ENCODE data around the gene FAM163B.

FAM163B gene

DNA sequence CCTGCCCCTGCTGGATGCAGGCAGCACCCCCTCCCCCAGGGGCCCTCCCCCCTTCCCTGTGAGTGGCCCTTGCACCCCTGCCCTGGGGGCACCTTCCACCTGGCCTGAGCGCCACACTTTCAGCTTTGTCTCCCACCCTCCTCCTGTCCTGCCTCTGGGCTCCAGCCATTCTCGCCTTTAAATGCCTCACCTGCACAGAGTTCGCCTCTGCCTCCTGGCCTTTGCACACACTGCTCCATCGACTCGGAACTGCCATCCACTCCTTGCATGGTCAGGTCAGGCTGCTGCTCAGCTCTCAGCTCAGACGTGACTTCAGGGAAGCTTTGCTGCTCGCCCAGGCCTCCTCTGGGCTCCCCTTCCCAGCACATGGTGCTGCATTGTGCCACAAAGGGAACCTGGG lies 10.2 kb downstream of the FAM163B start:
- no peak for DNase-seq (ENCODE audit: low read depth in 2 of 2)

GRCh38 chr9:133597316-133597957 lies 11.8 kb downstream of the FAM163B start:
- no peak for DNase-seq (ENCODE audit: low read depth in 2 of 2)

- no peak for DNase-seq (ENCODE audit: low read depth in 2 of 2)
Measured at GRCh38 chr9:133595910-133596309, 13.3 kb downstream of the FAM163B start.

DNA sequence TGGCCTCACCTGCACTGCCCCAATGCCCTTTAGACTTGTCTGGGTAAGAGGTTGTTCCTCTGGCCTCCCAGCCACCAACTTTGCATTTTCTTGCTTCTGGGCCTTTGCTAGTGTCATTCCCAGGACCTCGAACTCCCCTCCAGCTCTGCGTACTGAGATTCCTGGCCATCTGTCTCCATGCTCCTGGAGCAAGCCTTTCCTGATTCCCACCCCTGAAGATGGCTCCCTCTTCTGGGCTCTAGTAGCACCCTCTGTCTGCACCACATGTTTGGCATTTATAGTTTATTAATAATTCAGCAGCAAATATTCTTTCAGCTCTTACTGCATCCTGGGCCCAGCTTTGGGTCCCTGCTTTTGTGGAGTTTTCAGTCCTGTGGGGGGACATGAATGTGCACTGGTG lies 14.9 kb downstream of the FAM163B start:
- DNase-seq (ENCODE audit: low read depth in 2 of 2): no peak

- DNase-seq (ENCODE audit: low read depth in 2 of 2): no peak
Measured at GRCh38 chr9:133593587-133594253, 15.5 kb downstream of the FAM163B start.

DNA sequence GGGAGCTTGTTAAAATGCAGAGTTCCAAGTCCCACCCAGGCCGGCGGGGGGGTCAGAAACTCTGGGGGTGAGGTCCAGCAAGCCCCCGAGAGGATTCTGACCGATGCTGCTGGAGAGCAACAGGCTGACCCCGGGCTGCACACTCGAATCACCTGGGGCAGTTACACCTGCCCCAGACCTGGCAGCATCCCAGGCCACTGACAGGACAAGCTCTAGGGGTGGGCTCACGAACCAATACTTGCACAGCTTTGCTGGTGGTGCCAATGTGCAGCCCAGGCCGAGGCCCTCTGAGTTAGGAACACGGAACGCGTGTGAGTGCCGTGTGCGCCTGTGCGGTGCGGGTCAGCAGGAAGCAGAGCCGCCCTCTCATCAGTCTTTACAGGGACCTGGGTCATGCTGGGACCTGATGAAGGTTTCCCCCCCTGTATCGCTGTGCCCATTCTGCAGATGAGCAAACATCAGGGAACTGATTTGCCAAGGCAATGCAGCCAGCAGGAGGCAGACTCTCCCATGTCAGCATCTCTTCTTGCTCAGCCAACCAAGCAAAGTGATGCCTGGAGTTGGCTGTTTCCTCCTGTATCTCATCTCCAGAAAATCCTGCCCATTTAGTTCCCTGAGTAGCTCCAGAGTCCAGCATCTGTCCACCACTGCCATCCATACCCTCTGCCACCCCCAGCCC lies 16.3 kb downstream of the FAM163B start:
- no peak for DNase-seq (ENCODE audit: low read depth in 2 of 2)

GRCh38 chr9:133591985-133592384 lies 17.2 kb downstream of the FAM163B start:
- DNase-seq (ENCODE audit: low read depth in 2 of 2): no peak

DNA sequence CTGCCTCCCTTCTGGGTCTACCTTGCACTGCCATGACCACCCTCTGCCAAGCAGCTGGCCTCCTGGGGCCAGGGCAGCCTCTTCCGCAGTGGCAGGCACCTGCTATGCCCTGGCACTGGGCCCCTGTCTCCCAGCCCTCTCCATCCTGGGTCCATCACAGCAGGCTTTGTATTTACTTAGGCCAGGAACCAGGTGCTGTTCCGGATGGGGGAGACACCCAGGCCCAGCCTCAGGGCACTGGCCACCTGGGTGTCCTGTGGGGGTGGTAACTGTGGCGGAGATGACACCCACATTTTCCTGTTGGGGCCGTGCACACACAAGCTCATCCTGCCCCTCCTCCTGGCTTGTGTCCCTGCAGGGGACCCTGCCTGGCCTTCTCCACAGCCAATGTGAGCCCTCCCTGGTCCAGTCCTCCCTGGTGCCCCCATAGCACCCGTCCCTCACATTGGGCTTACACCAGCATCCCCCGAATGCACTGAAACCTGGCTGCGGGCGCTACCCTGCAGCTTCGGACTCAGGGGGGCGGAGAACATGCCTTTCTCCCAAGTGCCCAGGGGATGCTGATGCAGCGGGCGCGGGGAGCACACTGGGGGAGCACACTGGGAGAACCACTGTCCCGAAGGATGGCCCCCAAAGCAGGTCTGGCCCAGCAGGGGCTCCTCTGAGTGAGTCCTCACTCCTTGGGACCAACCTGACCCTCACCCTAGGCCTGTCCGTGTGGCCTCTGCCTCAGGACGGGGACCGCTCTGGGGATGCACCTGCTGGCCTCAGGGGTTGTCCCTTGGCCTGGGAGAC lies 17.9 kb downstream of the FAM163B start:
- no peak for DNase-seq (ENCODE audit: low read depth in 2 of 2)

- no peak for DNase-seq (ENCODE audit: low read depth in 2 of 2)
Measured at GRCh38 chr9:133590231-133590855, 18.8 kb downstream of the FAM163B start.

- peak in 1 of 2 donors; percentile 6 for DNase-seq (ENCODE audit: low read depth in 2 of 2)
Measured at GRCh38 chr9:133589454-133590227, 19.5 kb downstream of the FAM163B start.

DNA sequence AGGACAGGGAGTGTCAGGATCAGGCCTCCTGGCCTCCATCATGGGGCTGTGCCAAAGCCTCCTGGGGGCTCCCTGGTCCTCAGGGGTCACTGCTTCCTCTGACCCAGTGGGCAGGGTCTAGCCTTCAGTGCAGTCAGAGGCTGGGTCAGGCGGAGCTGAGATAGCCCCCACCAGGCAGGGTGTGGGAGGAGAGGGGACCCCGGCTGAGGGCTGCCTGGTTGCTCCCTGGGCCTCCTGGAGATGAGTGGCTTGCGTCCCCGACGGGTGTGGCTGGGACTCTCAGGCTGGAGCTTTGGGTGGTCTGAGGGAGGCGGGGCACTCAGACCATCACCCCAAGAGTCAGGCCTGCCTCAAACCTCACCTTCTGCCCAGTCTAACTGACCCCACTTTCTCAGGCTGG lies 21.7 kb downstream of the FAM163B start:
- DNase-seq (ENCODE audit: low read depth in 2 of 2): no peak

DNA sequence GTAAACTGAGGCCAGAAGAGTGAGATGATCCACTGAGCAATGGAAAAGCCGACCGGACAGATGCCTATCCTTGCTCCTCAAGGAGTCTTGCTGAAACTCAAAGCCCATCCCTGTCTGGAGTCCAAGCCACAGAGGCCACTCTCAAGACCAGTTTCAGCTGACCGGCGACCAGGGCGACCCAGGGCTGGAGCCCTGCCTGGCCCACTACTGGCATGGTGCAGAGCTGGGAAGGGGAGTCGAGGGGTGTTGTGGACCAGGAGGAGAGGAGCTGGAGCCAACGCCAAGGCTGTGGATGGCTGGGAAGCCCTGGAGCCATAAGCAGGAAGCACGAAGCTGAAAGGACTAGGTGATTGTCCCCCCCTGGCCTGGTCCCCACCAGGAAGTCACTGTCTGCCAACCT lies 22.1 kb downstream of the FAM163B start:
- DNase-seq (ENCODE audit: low read depth in 2 of 2): no peak

DNA sequence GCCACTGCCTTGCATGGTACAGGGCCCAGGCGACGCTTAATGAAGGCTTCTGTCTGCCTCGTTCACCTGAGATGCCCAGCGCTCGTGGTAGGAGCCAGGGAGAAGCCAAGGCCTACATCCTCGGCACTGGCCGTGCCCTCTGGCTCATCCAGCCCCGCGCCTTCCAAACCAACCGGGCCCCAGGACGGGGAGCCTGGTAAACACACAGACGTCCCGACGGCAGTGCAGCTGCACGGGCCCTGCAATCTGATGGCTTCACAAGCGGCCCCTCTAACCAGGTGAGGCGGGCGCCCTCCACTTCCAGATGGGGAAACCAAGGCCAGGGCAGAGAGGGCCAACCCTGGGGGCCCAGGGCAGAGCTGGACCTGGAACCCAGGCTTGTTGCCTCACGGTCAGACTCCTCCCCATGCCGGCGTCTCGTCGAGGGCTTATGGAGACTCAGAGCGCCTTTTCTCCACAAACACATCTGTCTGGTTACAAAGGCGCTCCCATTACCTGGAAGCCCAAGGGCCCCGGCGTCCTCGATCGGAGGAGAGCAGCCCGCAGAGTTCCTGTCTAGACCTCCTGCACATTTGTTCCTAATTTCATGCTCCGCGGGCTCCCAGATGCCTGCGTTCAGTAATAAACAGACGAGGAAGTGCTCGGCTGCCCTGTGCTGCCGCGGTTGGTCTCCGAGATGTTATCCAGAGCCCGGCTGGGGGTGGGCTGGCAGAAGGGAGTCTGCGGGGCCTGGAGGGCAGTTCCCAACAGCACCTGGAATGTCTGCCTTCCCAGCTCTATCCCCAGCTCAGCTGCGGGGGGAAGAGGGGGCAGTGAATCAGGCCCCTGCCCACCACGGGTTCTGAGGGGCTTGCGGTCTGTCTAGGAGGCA lies 23.5 kb downstream of the FAM163B start:
- no peak for DNase-seq (ENCODE audit: low read depth in 2 of 2)

GRCh38 chr9:133584559-133585476 lies 24.4 kb downstream of the FAM163B start:
- no peak for DNase-seq (ENCODE audit: low read depth in 2 of 2)

- no peak for DNase-seq (ENCODE audit: low read depth in 2 of 2)
Measured at GRCh38 chr9:133584167-133584558, 25.0 kb downstream of the FAM163B start.

GRCh38 chr9:133583586-133583985 lies 25.6 kb downstream of the FAM163B start:
- no peak for DNase-seq (ENCODE audit: low read depth in 2 of 2)

DNA sequence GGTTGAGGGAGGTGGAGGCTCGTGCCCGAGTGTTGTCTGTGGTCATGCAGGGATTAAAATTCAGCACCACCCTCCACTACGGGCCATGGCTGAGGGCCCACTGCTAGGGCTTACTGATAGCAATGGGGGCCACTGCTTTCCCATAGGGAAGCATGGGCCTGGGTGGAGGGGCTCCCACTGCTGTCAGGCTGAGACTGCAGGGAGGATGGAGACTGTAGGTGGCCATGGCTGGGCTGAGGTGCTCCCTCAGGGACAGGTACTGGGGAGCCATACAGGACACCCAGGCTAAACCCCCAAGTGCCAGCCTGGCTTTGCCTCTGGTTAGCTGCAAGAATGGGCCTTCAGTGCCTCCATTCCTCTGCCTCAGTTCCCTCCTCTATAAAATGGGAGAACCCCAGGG lies 26.1 kb downstream of the FAM163B start:
- no peak for DNase-seq (ENCODE audit: low read depth in 2 of 2)

- DNase-seq (ENCODE audit: low read depth in 2 of 2): no peak
Measured at GRCh38 chr9:133582501-133583045, 26.6 kb downstream of the FAM163B start.

Data from stimulated activated CD8-positive, alpha-beta memory T cell treated with anti-CD3 and anti-CD28 coated beads, Interleukin-7, amount 100 ng/mL, for 1 hour (primary cell).